ENCODE data around the gene TMEM256. TPM values are rescaled to one million over a fixed set of nuclear protein-coding genes. Genes with fewer than 3 reads are reported as not detected.

Gene TMEM256
- total RNA-seq, 4 donors from 2014 or later: 28.9 to 65.6 (median 50.2) TPM

- no peak overlapping the region for H3K27ac ChIP-seq
- DNase-seq: no peak
- peaks cover 0 to 4% of the 10 kb centered on the region in 2 donors for H3K36me3 ChIP-seq
- peaks cover 9 to 10% of the 10 kb centered on the region in 2 donors for H3K4me1 ChIP-seq
- no peaks in the 10 kb centered on the region for H3K9me3 ChIP-seq
- no peaks in the 10 kb centered on the region for H3K27me3 ChIP-seq
- ATAC-seq: no peak
- intact Hi-C loops (cut with DNase I; ENCODE audit: low total_unique reads) (no loop called here), in situ Hi-C loops (cut with MboI; ENCODE audit: low sequenced_read_pairs in 4 of 4) (no loop called here)
- no peak for TF ChIP-seq POLR2A (IDR thresholded peaks at IDR 0.05)
- TF ChIP-seq CTCF (IDR thresholded peaks at IDR 0.05 in 4 of 5, conservative IDR thresholded peaks at IDR 0.05 in 1 of 5): no peak
- no peak overlapping the region for H3K4me3 ChIP-seq
Measured at GRCh38 chr17:7396147-7396546, 7.8 kb downstream of the TMEM256 start.

GRCh38 chr17:7394452-7395191 is 9.3 kb downstream of the TMEM256 start, which contains the start of gene PLSCR3:
Gene PLSCR3, minus strand, starts transcription at chr17:7394525. Its CDS starts 415 bp downstream, at chr17:7394110.
- in situ Hi-C loops (cut with MboI; ENCODE audit: low sequenced_read_pairs in 4 of 4): no loop called here

GRCh38 chr17:7393613-7394451 is 10.1 kb downstream of the TMEM256 start:
- H3K9me3 ChIP-seq: no peaks in the 10 kb centered on the region

More at GRCh38 chr17:7394452-7395191, 9.3 kb downstream of the TMEM256 start, which contains the start of gene PLSCR3:
- peak within 1 kb of the TSS; percentile 83 to 97 (median 90) for H3K27ac ChIP-seq
- ATAC-seq (peak; percentile 89 to 91), DNase-seq (peak; percentile 64 to 81)
- H3K4me3 ChIP-seq: peak within 1 kb of the TSS; percentile 73 to 97 (median 88)
- peaks cover 0 to 19% of the 10 kb centered on the region in 2 donors for H3K36me3 ChIP-seq
- TF ChIP-seq CTCF (IDR thresholded peaks at IDR 0.05 in 4 of 5, conservative IDR thresholded peaks at IDR 0.05 in 1 of 5) (peak; percentile 32 to 61 (median 42)), POLR2A (IDR thresholded peaks at IDR 0.05) (peak; percentile 93)
- no peaks in the 10 kb centered on the region for H3K9me3 ChIP-seq
- H3K27me3 ChIP-seq: no peaks in the 10 kb centered on the region
- peaks cover 9 to 10% of the 10 kb centered on the region in 2 donors for H3K4me1 ChIP-seq
- intact Hi-C loops (cut with DNase I; ENCODE audit: low total_unique reads): loop anchor here (1.0 kb wide), 4 partner anchors 9 to 90 kb away; partner anchors contain the start of genes POLR2A and TMEM102

More at GRCh38 chr17:7393613-7394451, 10.1 kb downstream of the TMEM256 start:
- TF ChIP-seq CTCF (IDR thresholded peaks at IDR 0.05 in 4 of 5, conservative IDR thresholded peaks at IDR 0.05 in 1 of 5): no peak
- TF ChIP-seq POLR2A (IDR thresholded peaks at IDR 0.05): no peak
- Histone ChIP-seq H3K4me3 (peak overlapping the region; percentile 73 to 97 (median 88)), H3K4me1 (peaks cover 9 to 10% of the 10 kb centered on the region in 2 donors), H3K36me3 (peaks cover 0 to 22% of the 10 kb centered on the region in 2 donors), H3K27me3 (no peaks in the 10 kb centered on the region), H3K27ac (peak overlapping the region; percentile 83 to 97 (median 90))
- ATAC-seq (peak; percentile 16 to 24), DNase-seq (peak in 1 of 2 donors; percentile 15)
- in situ Hi-C loops (cut with MboI; ENCODE audit: low sequenced_read_pairs in 4 of 4): no loop called here
- intact Hi-C loops (cut with DNase I; ENCODE audit: low total_unique reads): loop anchor here (1.0 kb wide), 4 partner anchors 9 to 90 kb away; partner anchors contain the start of genes POLR2A and TMEM102

All from gastrocnemius medialis (tissue), 4 donors.